K562 (cell line): Measurements from ENCODE around the gene KLHL22. TPM values are rescaled to one million over a fixed set of nuclear protein-coding genes. Genes with fewer than 3 reads are reported as not detected.

ENCODE experiments used
- CBFA2T3 ChIP-seq: fragments of 450-650 bp; IDR thresholded peaks from 2 replicates; pipeline ENCODE4 v1.6.1; 2017
- HBP1 ChIP-seq: fragments of 450-650 bp; formaldehyde crosslinking; IDR thresholded peaks from 2 replicates; pipeline ENCODE4 v1.4.0; 2022; ENCODE audit warnings: missing genetic modification characterization
- KDM2B ChIP-seq: fragments of 250-450 bp; sonication (Bioruptor Pico); IDR thresholded peaks from 2 replicates; pipeline ENCODE4 v1.8.0; 2021; ENCODE audit warnings: mild to moderate bottlenecking, moderate library complexity
- MBD2 ChIP-seq: sonication (generic); IDR thresholded peaks from 2 replicates; pipeline ENCODE4 v1.6.1; 2016; ENCODE audit warnings: low read depth, borderline replicate concordance
- RERE ChIP-seq: sonication (generic); formaldehyde crosslinking; IDR thresholded peaks from 2 replicates; pipeline ENCODE4 v1.8.0; 2023; ENCODE audit warnings: missing genetic modification reagents, mild to moderate bottlenecking, borderline replicate concordance
- RREB1 ChIP-seq: fragments of 250-450 bp; sonication (Bioruptor Pico); IDR thresholded peaks from 2 replicates; pipeline ENCODE4 v1.4.0; 2020
- SP1 ChIP-seq: sonication (generic); formaldehyde crosslinking; IDR thresholded peaks from 2 replicates; pipeline ENCODE4 v1.8.1; 2022; ENCODE audit warnings: mild to moderate bottlenecking, missing genetic modification reagents
- TRIM28 ChIP-seq: fragments of 450-650 bp; IDR thresholded peaks from 2 replicates; pipeline ENCODE4 v1.6.1; 2017
- ZBTB26 ChIP-seq: fragments of 450-650 bp; formaldehyde crosslinking; IDR thresholded peaks from 2 replicates; pipeline ENCODE4 v1.4.0; 2022; ENCODE audit warnings: missing genetic modification characterization
- ZNF263 ChIP-seq: sonication (generic); formaldehyde crosslinking; IDR thresholded peaks from 2 replicates; pipeline ENCODE4 v1.8.0; 2022; ENCODE audit warnings: mild to moderate bottlenecking, missing genetic modification reagents, borderline replicate concordance
- ZNF551 ChIP-seq: fragments of 250-450 bp; sonication (Bioruptor Pico); IDR thresholded peaks from 2 replicates; pipeline ENCODE4 v1.5.0; 2021; ENCODE audit warnings: mild to moderate bottlenecking, moderate library complexity
- polyA plus RNA-seq, 8 experiments: library from polyadenylated mRNA; depleted of rRNA in 4 of 8; stranded (reverse) in 5 of 8; unstranded in 3 of 8; fragments of >200 nt; fragmentation: Nextera tagmentation in 2 of 8; fragmentation: Illumina TruSeq in 1 of 8; extraction: Ambion mirVana in 2 of 8; extraction: Trizol in 1 of 8; gene quantifications; 2 replicates each; pipeline versions ENCODE4 v1.2.1 to v1.2.3, GENCODE V29; 2011 to 2014; ENCODE audit warnings: inconsistent platforms in 1 of 8, missing spikeins in 1 of 8
- total RNA-seq, 7 experiments: library from RNA; depleted of rRNA in 6 of 7; stranded (reverse); fragments of >200 nt in 6 of 7; fragmentation: Illumina TruSeq in 2 of 7; extraction: Trizol in 2 of 7; gene quantifications; 2 replicates each; pipeline versions ENCODE4 v1.2.1 to v1.2.3, GENCODE V29; 2011 to 2021; ENCODE audit warnings: low replicate concordance in 1 of 7

Gene KLHL22
- total and polyA plus RNA-seq, 9 of the 15 experiments (the other 6 are each of a cell fraction or from before 2014, with no cell fraction given): 1.3 to 25.6 (median 15.2) TPM

GRCh38 chr22:20469110-20469868, 26.3 kb downstream of the KLHL22 start (continued):
- TF ChIP-seq RREB1 (CRISPR knock-in tag) (no peak), TRIM28 (no peak), CBFA2T3 (peak; percentile 77), ZNF263 (CRISPR knock-in tag) (peak; percentile 77; the same call in 1 of the 2 replicates), ZBTB26 (CRISPR knock-in tag) (peak; percentile 66; the same call in 1 of the 2 replicates), HBP1 (CRISPR knock-in tag) (0 out of 2 replicates have a peak, but pooled peaks have one; percentile 14), ZNF551 (CRISPR knock-in tag) (no peak), SP1 (CRISPR knock-in tag) (no peak), KDM2B (CRISPR knock-in tag) (no peak), RERE (CRISPR knock-in tag) (0 out of 2 replicates have a peak, but pooled peaks have one; percentile 26), MBD2 (no peak)
